T follicular helper cell (primary cell): ENCODE results near the gene FICD.
"Not testable (repeated sequence)": the region's sequence is repeated elsewhere in the genome, so short reads cannot be mapped to it uniquely, and the experiment has no call there.

Source experiments
- DNase-seq: peaks from one replicate; pipeline ENCODE4 v3.0.0-alpha.2; 2020; ENCODE audit warnings: low read depth
- total RNA-seq, 2 experiments: gene quantifications; one replicate each; lab custom pipeline; 2026; lab: John Stamatoyannopoulos, UW

The FICD gene
- 14.5 to 20.0 reads per million in 2 experiments for total RNA-seq

GRCh38 chr12:108514973-108515814 is at the start of gene FICD:
FICD (plus strand) TSS chr12:108515277; CDS start chr12:108516973, 1,696 bp downstream.
- DNase-seq = peak; percentile 99

GRCh38 chr12:108465417-108465816 is 49.7 kb upstream of the FICD start:
- no peak for DNase-seq

- no peak for DNase-seq
These were observed 46.7 kb upstream of the FICD start for GRCh38 chr12:108468196-108468968.

GRCh38 chr12:108473400-108474055 is 41.5 kb upstream of the FICD start:
- DNase-seq = no peak

GRCh38 chr12:108475396-108475795 is 39.7 kb upstream of the FICD start:
- no peak for DNase-seq

- no peak for DNase-seq
These were observed 37.8 kb upstream of the FICD start for GRCh38 chr12:108477055-108477880.

- no peak for DNase-seq
These were observed 37.2 kb upstream of the FICD start for GRCh38 chr12:108477881-108478259.

- no peak for DNase-seq
These were observed 36.4 kb upstream of the FICD start for GRCh38 chr12:108478611-108479206.

- DNase-seq = no peak
These were observed 35.6 kb upstream of the FICD start for GRCh38 chr12:108479364-108480070.

GRCh38 chr12:108482717-108483212 is 32.3 kb upstream of the FICD start:
- no peak for DNase-seq

GRCh38 chr12:108483213-108484059 is 31.6 kb upstream of the FICD start:
- DNase-seq = no peak

GRCh38 chr12:108484431-108484830 is 30.6 kb upstream of the FICD start:
- DNase-seq = no peak

GRCh38 chr12:108484845-108485244 is 30.2 kb upstream of the FICD start:
- no peak for DNase-seq

GRCh38 chr12:108485371-108485770 is 29.7 kb upstream of the FICD start:
- DNase-seq = not testable (repeated sequence)

- DNase-seq = not testable (repeated sequence)
These were observed 28.0 kb upstream of the FICD start for GRCh38 chr12:108487029-108487428.

GRCh38 chr12:108491256-108491655 is 23.8 kb upstream of the FICD start:
- DNase-seq = no peak

GRCh38 chr12:108495054-108495453 is 20.0 kb upstream of the FICD start:
- DNase-seq = no peak

GRCh38 chr12:108495823-108496579 is 19.1 kb upstream of the FICD start:
- DNase-seq = no peak

GRCh38 chr12:108498136-108498535 is 16.9 kb upstream of the FICD start:
- DNase-seq = no peak
